Neutrophil (primary cell): ENCODE measurements around the gene GCN1.

Experiments used
- H3K27ac ChIP-seq: fragments of 200-600 bp; sonication (generic); 2 replicates; pipeline ENCODE4 v1.5.1; 2016; ENCODE audit warnings: mild to moderate bottlenecking, moderate library complexity
- H3K27me3 ChIP-seq: fragments of 200-600 bp; sonication (generic); 2 replicates; pipeline ENCODE4 v1.6.0; 2016; ENCODE audit warnings: mild to moderate bottlenecking
- H3K36me3 ChIP-seq: fragments of 200-600 bp; sonication (generic); 2 replicates; pipeline ENCODE4 v1.5.1; 2017
- H3K4me1 ChIP-seq, 2 experiments: fragments of 200-600 bp in 1 of 2; sonication (generic) in 1 of 2; 1 replicate in 1 of 2; 2 replicates in 1 of 2; pipeline versions ENCODE4 v1.5.1 to v1.6.1; 2013 to 2016; ENCODE audit warnings: low read depth in 1 of 2, low read length in 1 of 2, mild to moderate bottlenecking in 1 of 2, moderate library complexity in 1 of 2; ENCODE audit not compliant: control insufficient read depth in 1 of 2, insufficient read depth in 1 of 2
- H3K4me3 ChIP-seq, 2 experiments: fragments of 200-600 bp in 1 of 2; sonication (generic) in 1 of 2; 1 replicate in 1 of 2; 2 replicates in 1 of 2; pipeline ENCODE4 v1.5.1; 2013 to 2016; ENCODE audit warnings: low read depth in 1 of 2, low read length in 1 of 2, mild to moderate bottlenecking in 1 of 2, moderate library complexity in 1 of 2
- H3K9me3 ChIP-seq: fragments of 200-600 bp; sonication (generic); 2 replicates; pipeline ENCODE4 v1.5.1; 2016
- TF ChIP-seq, protein P1 (sequence below): fragments of 200-600 bp; sonication (generic); IDR thresholded peaks from 2 replicates; pipeline ENCODE4 v1.5.1; 2016; ENCODE audit warnings: antibody characterized with exemption

GCN1 gene

DNA sequence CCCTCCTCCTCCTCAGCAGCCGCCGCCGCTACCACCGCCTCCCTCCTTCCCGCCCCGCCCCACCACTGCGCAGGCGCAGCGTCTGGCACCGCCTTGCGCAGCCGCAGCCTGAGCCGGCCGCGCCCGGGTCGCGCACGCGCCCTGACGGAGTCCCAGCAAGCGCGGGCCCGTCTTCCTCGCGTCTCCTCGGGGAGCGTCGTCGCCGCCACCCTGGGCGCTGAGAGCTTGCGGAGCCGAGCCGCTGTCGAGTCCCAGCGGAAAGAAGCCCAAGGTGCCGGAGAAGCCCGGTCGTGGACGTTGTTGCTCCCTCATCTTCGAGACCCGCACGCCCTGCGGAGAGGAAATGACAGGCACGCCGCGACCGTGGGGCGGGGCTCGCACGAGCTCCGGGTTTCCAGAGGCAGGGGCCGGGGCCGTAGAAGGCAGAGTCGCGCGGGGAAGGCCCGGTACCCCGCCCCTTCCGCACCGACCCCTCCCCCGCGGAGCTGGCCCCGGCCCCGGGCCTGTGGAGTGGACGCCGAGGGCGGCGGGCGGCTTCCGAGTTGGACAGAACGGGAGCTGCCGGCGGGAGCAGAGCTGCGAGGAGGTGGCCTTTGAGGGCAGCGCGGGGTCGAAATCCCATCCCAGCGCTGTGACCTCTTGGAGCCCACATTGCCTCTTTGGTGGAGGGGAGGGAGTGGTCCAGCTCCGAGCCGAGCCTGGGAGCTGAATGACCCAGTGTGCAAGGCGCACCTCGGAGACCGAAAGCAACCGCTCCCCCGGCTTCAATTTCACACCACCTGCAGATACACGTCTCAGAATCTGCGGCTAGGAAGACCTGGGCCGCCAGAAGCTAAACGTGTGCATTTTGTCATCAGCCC lies 77.5 kb downstream of the GCN1 start:
- H3K27ac ChIP-seq = peak overlapping the region; percentile 95
- TF ChIP-seq, protein P1, sequence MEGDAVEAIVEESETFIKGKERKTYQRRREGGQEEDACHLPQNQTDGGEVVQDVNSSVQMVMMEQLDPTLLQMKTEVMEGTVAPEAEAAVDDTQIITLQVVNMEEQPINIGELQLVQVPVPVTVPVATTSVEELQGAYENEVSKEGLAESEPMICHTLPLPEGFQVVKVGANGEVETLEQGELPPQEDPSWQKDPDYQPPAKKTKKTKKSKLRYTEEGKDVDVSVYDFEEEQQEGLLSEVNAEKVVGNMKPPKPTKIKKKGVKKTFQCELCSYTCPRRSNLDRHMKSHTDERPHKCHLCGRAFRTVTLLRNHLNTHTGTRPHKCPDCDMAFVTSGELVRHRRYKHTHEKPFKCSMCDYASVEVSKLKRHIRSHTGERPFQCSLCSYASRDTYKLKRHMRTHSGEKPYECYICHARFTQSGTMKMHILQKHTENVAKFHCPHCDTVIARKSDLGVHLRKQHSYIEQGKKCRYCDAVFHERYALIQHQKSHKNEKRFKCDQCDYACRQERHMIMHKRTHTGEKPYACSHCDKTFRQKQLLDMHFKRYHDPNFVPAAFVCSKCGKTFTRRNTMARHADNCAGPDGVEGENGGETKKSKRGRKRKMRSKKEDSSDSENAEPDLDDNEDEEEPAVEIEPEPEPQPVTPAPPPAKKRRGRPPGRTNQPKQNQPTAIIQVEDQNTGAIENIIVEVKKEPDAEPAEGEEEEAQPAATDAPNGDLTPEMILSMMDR = peak; percentile 42
- no peaks in the 10 kb centered on the region for H3K9me3 ChIP-seq
- peaks cover 37% of the 10 kb centered on the region in 2 experiments for H3K4me1 ChIP-seq
- peak overlapping the region; percentile 73 to 99 for H3K4me3 ChIP-seq
- peaks cover 8% of the 10 kb centered on the region for H3K36me3 ChIP-seq
- H3K27me3 ChIP-seq = no peaks in the 10 kb centered on the region

DNA sequence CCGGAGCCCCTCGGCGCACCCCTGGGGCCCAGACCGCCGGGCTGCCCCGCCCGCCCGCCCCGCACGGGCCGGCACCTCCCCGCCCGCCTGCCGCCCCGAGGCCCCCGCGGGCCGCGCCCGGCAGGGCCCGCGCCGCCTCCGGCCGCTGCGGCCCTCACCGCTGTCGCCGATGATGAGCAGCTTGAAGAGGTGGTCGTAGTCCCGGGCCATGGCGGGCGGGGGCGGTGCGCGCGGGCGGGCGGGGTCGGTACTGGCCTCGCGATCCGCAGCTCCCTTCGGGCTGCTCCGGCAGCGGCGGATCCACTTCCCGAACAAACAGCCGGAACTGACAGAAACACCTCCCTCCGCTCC lies 78.1 kb downstream of the GCN1 start, which contains the start of gene RAB35:
Gene RAB35, minus strand, starts transcription at position 313 of the 351 bp plus-strand sequence. Its CDS starts 103 bp downstream, at position 210.
- H3K4me3 ChIP-seq = peak within 1 kb of the TSS; percentile 73 to 99
- H3K27me3 ChIP-seq = no peaks in the 10 kb centered on the region
- peaks cover 8% of the 10 kb centered on the region for H3K36me3 ChIP-seq
- peak within 1 kb of the TSS; percentile 95 for H3K27ac ChIP-seq
- TF ChIP-seq, protein P1 = no peak
- peaks cover 39 to 40% of the 10 kb centered on the region in 2 experiments for H3K4me1 ChIP-seq
- H3K9me3 ChIP-seq = no peaks in the 10 kb centered on the region

DNA sequence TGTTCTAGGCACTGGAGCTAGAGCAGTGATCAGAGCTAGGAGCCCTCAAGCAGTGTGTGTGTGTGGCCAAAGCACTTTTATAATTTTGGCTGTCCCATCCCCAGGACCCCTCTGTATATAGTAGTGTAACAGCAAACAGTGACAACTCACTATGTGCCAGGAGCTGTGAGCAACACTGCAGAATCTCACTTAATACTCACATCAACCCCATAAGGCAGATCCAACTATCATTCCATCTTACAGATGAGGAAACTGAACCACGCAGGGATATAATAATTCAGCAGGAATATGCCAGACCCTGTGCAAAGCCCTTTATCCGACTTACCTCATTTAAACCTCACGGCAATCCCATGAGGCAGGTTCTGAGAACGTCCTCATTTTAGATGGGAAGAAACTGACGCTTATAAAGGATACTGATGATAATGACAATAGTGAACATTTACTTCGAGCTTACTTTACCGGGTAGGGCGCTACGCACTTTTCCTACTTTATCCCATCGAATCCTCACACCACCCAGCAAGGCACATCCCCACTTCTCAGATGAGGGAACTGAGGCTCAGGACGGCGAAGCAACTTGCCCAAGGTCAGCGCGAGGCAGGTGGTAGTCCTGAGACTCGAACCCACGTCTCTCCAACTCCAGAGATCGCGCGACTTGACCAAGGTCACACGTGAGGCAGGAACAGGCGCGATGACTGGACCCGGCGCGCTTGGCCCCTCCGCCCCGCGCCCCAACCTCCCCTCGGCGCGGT lies 78.6 kb downstream of the GCN1 start:
- H3K27me3 ChIP-seq = no peaks in the 10 kb centered on the region
- H3K4me1 ChIP-seq = peaks cover 45 to 46% of the 10 kb centered on the region in 2 experiments

DNA sequence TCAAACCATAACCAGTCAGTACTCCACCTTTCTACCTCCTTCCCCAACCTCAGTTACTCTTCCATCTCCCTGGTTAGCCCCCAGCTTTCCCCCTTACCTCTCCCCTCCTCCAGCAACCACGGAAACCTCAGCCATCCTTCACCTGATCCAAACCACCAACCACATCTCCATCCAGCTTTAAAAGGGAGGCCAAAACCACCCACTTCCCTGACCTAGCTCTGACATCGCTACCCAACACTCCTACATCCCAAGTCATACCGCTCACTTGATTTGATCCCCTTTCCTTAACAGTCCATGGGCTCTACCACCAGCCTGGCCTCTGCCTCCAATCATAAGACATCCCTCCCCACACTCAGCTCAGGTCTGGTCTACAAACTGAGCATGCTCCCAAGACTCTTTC lies 79.4 kb downstream of the GCN1 start:
- peak overlapping the region; percentile 95 for H3K27ac ChIP-seq
- H3K27me3 ChIP-seq = no peaks in the 10 kb centered on the region
- H3K9me3 ChIP-seq = no peaks in the 10 kb centered on the region
- H3K4me3 ChIP-seq = peak overlapping the region; percentile 73 to 99
- TF ChIP-seq, protein P1 = no peak
- peaks cover 53 to 54% of the 10 kb centered on the region in 2 experiments for H3K4me1 ChIP-seq
- peaks cover 8% of the 10 kb centered on the region for H3K36me3 ChIP-seq

More for the DNA sequence above, 78.6 kb downstream of the GCN1 start:
- peaks cover 8% of the 10 kb centered on the region for H3K36me3 ChIP-seq
- TF ChIP-seq, protein P1 = no peak
- no peaks in the 10 kb centered on the region for H3K9me3 ChIP-seq
- peak overlapping the region; percentile 95 for H3K27ac ChIP-seq
- H3K4me3 ChIP-seq = peak overlapping the region; percentile 73 to 99

DNA sequence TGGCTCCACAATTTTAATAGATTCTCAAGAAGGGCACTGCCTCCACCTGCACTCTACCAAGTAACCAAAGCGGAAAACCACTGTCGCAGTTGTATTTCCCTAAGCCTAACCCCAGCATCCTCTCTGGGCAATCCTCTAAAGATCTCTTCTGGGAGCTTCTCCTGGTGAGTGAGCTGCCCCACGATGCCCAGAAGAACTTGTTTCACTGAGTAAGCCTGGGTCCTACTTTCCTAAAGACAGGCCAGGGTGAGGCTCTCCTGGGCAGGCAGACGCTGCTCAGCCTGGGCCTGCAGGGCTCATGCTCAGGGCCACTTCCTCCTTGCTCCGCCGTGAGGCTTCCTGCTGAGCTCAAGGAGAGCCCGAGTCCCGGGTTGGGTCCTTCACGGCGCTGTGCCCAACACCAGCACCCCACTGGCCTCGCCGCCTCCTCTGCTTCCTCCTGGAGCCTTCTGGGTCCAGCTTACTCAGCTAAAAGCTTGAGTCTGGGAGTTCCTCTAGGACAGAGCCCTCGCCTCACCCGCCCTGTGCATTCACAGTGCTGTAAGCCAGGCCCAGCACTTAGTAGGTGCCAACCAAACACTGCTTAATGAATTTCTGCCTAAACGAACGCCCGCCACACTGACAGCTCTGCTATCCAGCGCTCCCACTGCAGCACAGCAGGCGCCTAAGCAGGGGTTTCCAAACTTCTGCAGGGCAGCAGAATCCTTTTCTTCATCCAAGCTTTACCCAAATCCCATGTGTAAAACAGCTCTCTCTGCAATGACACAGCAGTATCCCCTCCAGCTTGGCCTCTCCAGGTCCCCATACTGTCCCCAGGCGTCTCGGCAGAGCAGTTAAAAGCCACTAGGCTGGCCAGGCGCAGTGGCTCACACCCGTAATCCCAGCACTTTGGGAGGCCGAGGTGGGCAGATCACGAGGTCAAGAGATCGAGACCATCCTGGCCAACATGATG lies 83.7 kb downstream of the GCN1 start:
- peaks cover 37% of the 10 kb centered on the region in 2 experiments for H3K4me1 ChIP-seq
- H3K9me3 ChIP-seq = no peaks in the 10 kb centered on the region
- TF ChIP-seq, protein P1 = no peak
- peak overlapping the region; percentile 83 for H3K27ac ChIP-seq
- H3K4me3 ChIP-seq = peak overlapping the region in 1 of 2 experiments; percentile 22
- H3K36me3 ChIP-seq = peaks cover 30% of the 10 kb centered on the region
- no peaks in the 10 kb centered on the region for H3K27me3 ChIP-seq
